SU-DHL-6 (cell line): Measurements from ENCODE around the gene SH3RF3.

Experiments used
- H2AFZ ChIP-seq: fragments of 200-600 bp; sonication (generic); 2 replicates; pipeline ENCODE4 v1.6.1; 2014; ENCODE audit warnings: low read depth, mild to moderate bottlenecking, moderate library complexity, mixed read lengths, antibody characterized with exemption, low read length; ENCODE audit not compliant: severe bottlenecking
- H3F3A ChIP-seq: fragments of 200-600 bp; shearing (Covaris generic); 2 replicates; pipeline ENCODE4 v1.6.0; 2016; ENCODE audit warnings: antibody characterized with exemption, mild to moderate bottlenecking; ENCODE audit not compliant: insufficient read depth
- H3K27ac ChIP-seq: fragments of 200-600 bp; sonication (generic); 2 replicates; pipeline ENCODE4 v1.5.1; 2016; ENCODE audit warnings: low read depth, mild to moderate bottlenecking, low read length, moderate library complexity, mixed read lengths
- H3K27me3 ChIP-seq: fragments of 200-600 bp; sonication (generic), shearing (Covaris generic); 2 replicates; pipeline ENCODE4 v1.6.0; 2014; ENCODE audit warnings: mild to moderate bottlenecking, low read length
- H3K36me3 ChIP-seq: fragments of 200-600 bp; sonication (generic); 2 replicates; pipeline ENCODE4 v1.6.1; 2014; ENCODE audit warnings: mild to moderate bottlenecking, low read length, mixed read lengths
- H3K4me2 ChIP-seq: fragments of 300-600, 200-600 bp; shearing (Covaris generic), sonication (generic); 2 replicates; pipeline ENCODE4 v1.6.0; 2014; ENCODE audit warnings: low read length, low read depth, mild to moderate bottlenecking; ENCODE audit not compliant: poor library complexity, severe bottlenecking
- H3K4me3 ChIP-seq: fragments of 200-600 bp; sonication (generic); 2 replicates; pipeline ENCODE4 v1.5.1; 2014; ENCODE audit warnings: antibody characterized with exemption, low read length, mild to moderate bottlenecking, mixed read lengths; ENCODE audit not compliant: insufficient read depth, poor library complexity, severe bottlenecking
- H3K79me2 ChIP-seq: fragments of 200-600 bp; sonication (generic); 2 replicates; pipeline ENCODE4 v1.6.1; 2014; ENCODE audit warnings: mild to moderate bottlenecking, low read length, moderate library complexity; ENCODE audit not compliant: insufficient read depth
- H3K9ac ChIP-seq: fragments of 200-600 bp; sonication (generic); 2 replicates; pipeline ENCODE4 v1.7.0; 2014; ENCODE audit warnings: mild to moderate bottlenecking, low read length
- H3K9me2 ChIP-seq: fragments of 200-600 bp; sonication (generic); replicated peaks from 2 replicates; pipeline ENCODE4 v1.6.1; 2014; ENCODE audit warnings: low read length; ENCODE audit not compliant: insufficient read depth
- H3K9me3 ChIP-seq: fragments of 200-600 bp; sonication (generic); 2 replicates; pipeline ENCODE4 v1.6.1; 2014; ENCODE audit warnings: low read length, mixed read lengths; ENCODE audit not compliant: insufficient read depth
- H4K20me1 ChIP-seq: fragments of 200-600 bp; sonication (generic); 2 replicates; pipeline ENCODE4 v1.6.1; 2014; ENCODE audit warnings: low read depth, mild to moderate bottlenecking, antibody characterized with exemption, low read length, moderate library complexity, mixed read lengths
- CTCF ChIP-seq: fragments of 200-600 bp; sonication (generic); IDR thresholded peaks from one replicate; pipeline ENCODE4 v1.5.1; 2017; ENCODE audit warnings: antibody characterized with exemption, mild to moderate bottlenecking, low read length, moderate library complexity; ENCODE audit not compliant: insufficient read depth, poor library complexity, severe bottlenecking
- EZH2phosphoT487 ChIP-seq: fragments of 200-600 bp; sonication (generic), shearing (Covaris generic); conservative IDR thresholded peaks from 2 replicates; pipeline ENCODE4 v1.6.1; 2018; ENCODE audit warnings: mild to moderate bottlenecking, antibody characterized with exemption, low read length, moderate library complexity, mixed read lengths

SH3RF3 gene

GRCh38 chr2:109432421-109432820 is 303.4 kb downstream of the SH3RF3 start:
- Histone ChIP-seq H3K36me3 (no peaks in the 10 kb centered on the region), H3K9ac (no peak overlapping the region), H3K4me2 (no peak overlapping the region), H3K4me3 (no peak overlapping the region), H3F3A (no peaks in the 10 kb centered on the region), H3K9me3 (no peaks in the 10 kb centered on the region), H3K79me2 (no peaks in the 10 kb centered on the region), H2AFZ (no peak overlapping the region), H3K27ac (no peak overlapping the region), H3K27me3 (no peaks in the 10 kb centered on the region), H3K9me2 (no peaks in the 10 kb centered on the region), H4K20me1 (no peaks in the 10 kb centered on the region)
- TF ChIP-seq EZH2phosphoT487 (no peak), CTCF (no peak)

GRCh38 chr2:109433486-109433885 is 304.5 kb downstream of the SH3RF3 start:
- H3K9me3 ChIP-seq = no peaks in the 10 kb centered on the region
- no peak for TF ChIP-seq CTCF
- no peak for TF ChIP-seq EZH2phosphoT487
- no peak overlapping the region for H2AFZ ChIP-seq
- no peaks in the 10 kb centered on the region for H3K79me2 ChIP-seq
- H4K20me1 ChIP-seq = no peaks in the 10 kb centered on the region
- H3F3A ChIP-seq = no peaks in the 10 kb centered on the region
- no peaks in the 10 kb centered on the region for H3K9me2 ChIP-seq
- H3K36me3 ChIP-seq = no peaks in the 10 kb centered on the region
- H3K4me3 ChIP-seq = no peak overlapping the region
- no peak overlapping the region for H3K27ac ChIP-seq
- H3K27me3 ChIP-seq = no peaks in the 10 kb centered on the region
- no peak overlapping the region for H3K4me2 ChIP-seq
- no peak overlapping the region for H3K9ac ChIP-seq

GRCh38 chr2:109433926-109434325 is 304.9 kb downstream of the SH3RF3 start:
- Histone ChIP-seq H3K4me2 (no peak overlapping the region), H3K4me3 (no peak overlapping the region), H3F3A (no peaks in the 10 kb centered on the region), H3K9me3 (no peaks in the 10 kb centered on the region), H4K20me1 (no peaks in the 10 kb centered on the region), H2AFZ (no peak overlapping the region), H3K27ac (no peak overlapping the region), H3K9me2 (no peaks in the 10 kb centered on the region), H3K79me2 (no peaks in the 10 kb centered on the region), H3K36me3 (no peaks in the 10 kb centered on the region), H3K27me3 (no peaks in the 10 kb centered on the region), H3K9ac (no peak overlapping the region)
- TF ChIP-seq CTCF (no peak), EZH2phosphoT487 (no peak)
